Skeletal muscle tissue (tissue), 4 donors: ENCODE data around the gene COL25A1. TPM values are rescaled to one million over a fixed set of nuclear protein-coding genes. Genes with fewer than 3 reads are reported as not detected.
"Not testable (repeated sequence)": the region's sequence is repeated elsewhere in the genome, so short reads cannot be mapped to it uniquely, and the experiment has no call there.

Experiments used
- H3K27ac ChIP-seq: one replicate; pipeline ENCODE4 v1.7.0; 2013; ENCODE audit warnings: mild to moderate bottlenecking, low read depth, low read length, inconsistent platforms
- H3K27me3 ChIP-seq, 3 donors: one replicate each; pipeline ENCODE4 v1.7.0; 2013; ENCODE audit warnings: low read length in 3 of 3; ENCODE audit not compliant: control insufficient read depth in 3 of 3, insufficient read depth in 3 of 3
- H3K36me3 ChIP-seq, 3 donors: one replicate each; pipeline ENCODE4 v1.7.0; 2013; ENCODE audit warnings: low read length in 3 of 3; ENCODE audit not compliant: control insufficient read depth in 3 of 3, insufficient read depth in 3 of 3
- H3K4me1 ChIP-seq, 3 donors: one replicate each; pipeline ENCODE4 v1.7.0; 2013; ENCODE audit warnings: low read length in 3 of 3, mild to moderate bottlenecking in 3 of 3; ENCODE audit not compliant: control insufficient read depth in 3 of 3, insufficient read depth in 3 of 3
- H3K4me3 ChIP-seq, 3 donors: one replicate each; pipeline ENCODE4 v1.7.0; 2013; ENCODE audit warnings: low read length in 3 of 3
- H3K9ac ChIP-seq, 3 donors: one replicate each; pipeline ENCODE4 v1.7.0; 2013; ENCODE audit warnings: low read length in 3 of 3, mild to moderate bottlenecking in 3 of 3, moderate library complexity in 2 of 3, low read depth in 1 of 3
- H3K9me3 ChIP-seq, 3 donors: one replicate each; pipeline ENCODE4 v1.7.0; 2013; ENCODE audit warnings: low read length in 3 of 3; ENCODE audit not compliant: control insufficient read depth in 3 of 3
- total RNA-seq: library from RNA; depleted of rRNA; stranded (reverse); fragments of >200 nt; gene quantifications from one replicate; pipeline ENCODE4 v1.2.3, GENCODE V29; 2014
- donor health status: Osteomylitis.

The COL25A1 gene
- total RNA-seq, 1 donor from 2014 or later, result 3.7 TPM

DNA sequence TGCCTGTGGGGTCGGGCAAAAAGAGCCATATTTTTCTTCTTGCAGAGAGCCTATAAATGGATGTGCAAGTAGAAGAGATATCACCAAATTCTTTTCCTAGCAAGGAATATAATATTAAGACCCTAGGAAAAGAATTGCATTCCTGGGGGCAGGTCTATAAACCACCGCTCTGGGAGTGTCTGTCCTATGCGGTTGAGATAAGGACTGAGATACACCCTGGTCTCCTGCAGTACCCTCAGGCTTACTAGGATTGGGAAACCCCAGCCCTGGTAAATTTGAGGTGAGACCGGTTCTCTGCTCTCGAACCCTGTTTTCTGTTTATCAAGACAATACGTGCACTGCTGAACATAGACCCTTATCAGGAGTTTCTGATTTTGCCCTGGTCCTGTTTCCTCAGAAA, 280.8 kb downstream of the COL25A1 start:
- H3K27ac ChIP-seq, result not testable (repeated sequence)

DNA sequence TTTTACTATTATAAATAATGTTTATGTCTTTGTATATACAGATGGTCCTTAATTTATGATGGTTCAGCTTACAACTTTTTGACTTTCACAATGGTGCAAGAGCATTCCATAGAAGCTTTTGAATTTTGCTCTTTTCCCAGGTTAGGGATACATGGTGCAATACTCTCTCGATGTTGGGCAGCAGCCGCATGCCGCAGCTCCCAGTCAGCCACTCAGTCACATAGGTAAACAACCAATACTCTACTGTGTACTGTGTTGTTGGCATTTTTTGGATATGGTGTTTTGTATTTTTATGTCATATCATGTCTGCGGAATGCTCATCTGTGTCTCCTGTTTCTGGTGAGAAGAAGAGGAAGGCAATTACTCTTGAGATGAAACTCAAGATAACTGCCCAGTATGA, 281.6 kb downstream of the COL25A1 start:
- Histone ChIP-seq H3K9ac (no peak overlapping the region), H3K27me3 (no peaks in the 10 kb centered on the region)

More for the DNA sequence above, 280.8 kb downstream of the COL25A1 start:
- H3K27me3 ChIP-seq, H3K4me3 ChIP-seq, H3K36me3 ChIP-seq, H3K4me1 ChIP-seq, H3K9me3 ChIP-seq, H3K9ac ChIP-seq: not testable (repeated sequence)

DNA sequence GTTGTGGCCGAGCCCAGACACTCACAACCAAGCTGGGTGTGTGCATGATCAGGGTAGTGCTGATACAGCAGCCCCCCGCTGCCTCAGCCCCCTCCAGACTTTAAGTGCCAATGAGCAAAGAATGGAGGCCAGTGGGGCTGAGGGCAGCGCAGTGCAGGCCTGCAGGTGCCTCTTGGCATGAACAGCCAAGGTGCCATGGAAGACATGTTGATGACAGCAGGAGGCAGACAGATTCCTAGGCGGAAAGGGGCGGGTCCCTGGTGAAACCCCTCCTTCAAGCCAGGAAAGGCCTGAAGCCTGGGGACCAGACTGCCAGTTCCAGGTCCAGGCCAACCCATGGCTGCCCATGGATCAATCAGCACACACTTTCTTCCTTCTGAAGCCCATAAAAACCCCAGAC, 286.3 kb downstream of the COL25A1 start:
- H3K27me3 ChIP-seq, result no peaks in the 10 kb centered on the region
- no peak overlapping the region for H3K4me3 ChIP-seq
- H3K9ac ChIP-seq, result no peak overlapping the region
- no peaks in the 10 kb centered on the region for H3K36me3 ChIP-seq
- H3K9me3 ChIP-seq, result no peaks in the 10 kb centered on the region
- peaks cover 0 to 1% (median 0%) of the 10 kb centered on the region in 3 donors for H3K4me1 ChIP-seq
- no peak overlapping the region for H3K27ac ChIP-seq

More for the DNA sequence above, 281.6 kb downstream of the COL25A1 start:
- Histone ChIP-seq H3K9me3 (peaks cover 0 to 2% (median 0%) of the 10 kb centered on the region in 3 donors), H3K27ac (no peak overlapping the region), H3K36me3 (no peaks in the 10 kb centered on the region), H3K4me3 (no peak overlapping the region), H3K4me1 (no peaks in the 10 kb centered on the region)

DNA sequence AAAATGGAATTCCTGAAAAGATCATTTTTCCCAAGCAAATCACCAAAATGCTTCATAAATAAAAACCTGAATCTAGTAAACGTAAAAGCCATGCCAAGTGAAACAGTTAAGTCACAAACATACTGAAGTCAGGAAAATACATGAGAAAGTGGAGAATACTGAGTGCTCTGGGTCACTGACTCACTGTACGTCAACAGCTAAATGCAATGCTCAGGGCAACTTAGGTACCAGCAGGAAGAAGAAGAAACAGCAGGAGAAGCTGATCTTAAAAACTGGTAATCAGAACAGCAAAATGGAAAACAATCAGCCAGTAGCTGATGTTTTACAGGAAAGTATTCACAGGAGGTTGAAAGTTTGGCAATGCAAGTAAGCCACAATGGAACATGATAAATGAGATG, 287.0 kb downstream of the COL25A1 start:
- H3K27me3 ChIP-seq, result no peaks in the 10 kb centered on the region
- H3K27ac ChIP-seq, result no peak overlapping the region
- H3K4me1 ChIP-seq, result peaks cover 0 to 3% (median under 1%) of the 10 kb centered on the region in 3 donors
- H3K4me3 ChIP-seq, result no peak overlapping the region
- H3K36me3 ChIP-seq, result no peaks in the 10 kb centered on the region
- H3K9me3 ChIP-seq, result no peaks in the 10 kb centered on the region
- H3K9ac ChIP-seq, result no peak overlapping the region

DNA sequence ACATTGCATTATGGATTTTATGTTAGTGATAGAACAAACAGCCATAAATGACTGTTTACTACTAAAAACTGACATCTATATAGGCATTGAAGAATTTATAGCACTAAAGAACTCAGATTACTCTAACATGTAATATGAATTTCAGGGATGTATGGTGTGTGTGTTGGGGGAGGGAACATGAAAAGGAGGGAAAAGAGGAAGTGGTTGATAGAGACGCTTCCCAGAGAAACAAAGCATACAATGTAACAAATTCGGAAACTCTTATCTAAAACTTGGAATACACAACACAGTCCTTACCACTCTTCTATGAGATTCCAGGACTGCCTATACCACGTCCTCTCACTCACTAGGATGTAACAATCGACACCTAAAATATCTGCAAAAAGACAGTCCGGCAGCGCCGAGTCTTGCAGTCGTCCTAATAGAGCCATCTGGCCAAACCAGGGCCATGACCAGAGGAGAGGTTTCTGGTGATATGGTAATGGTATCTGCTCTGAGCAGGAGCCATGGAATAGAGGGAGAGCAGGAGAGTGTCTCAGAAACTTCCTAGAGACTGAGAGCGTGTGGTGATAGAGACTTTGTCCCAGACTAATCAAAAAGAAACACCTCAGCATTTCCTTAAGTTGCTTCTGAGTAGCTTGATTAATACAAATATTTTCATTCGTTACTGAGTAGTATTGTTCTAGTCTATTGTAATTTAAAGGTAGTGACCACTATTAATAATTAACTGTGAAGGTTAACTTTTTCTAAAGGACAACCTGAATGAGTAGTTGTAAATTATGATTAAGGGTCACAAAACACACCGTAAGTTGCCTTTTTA, 287.7 kb downstream of the COL25A1 start:
- H3K9me3 ChIP-seq, result no peaks in the 10 kb centered on the region
- no peaks in the 10 kb centered on the region for H3K36me3 ChIP-seq
- no peak overlapping the region for H3K4me3 ChIP-seq
- H3K4me1 ChIP-seq, result peaks cover 0 to 5% (median 3%) of the 10 kb centered on the region in 3 donors
- H3K27me3 ChIP-seq, result no peaks in the 10 kb centered on the region
- H3K27ac ChIP-seq, result no peak overlapping the region
- H3K9ac ChIP-seq, result no peak overlapping the region

DNA sequence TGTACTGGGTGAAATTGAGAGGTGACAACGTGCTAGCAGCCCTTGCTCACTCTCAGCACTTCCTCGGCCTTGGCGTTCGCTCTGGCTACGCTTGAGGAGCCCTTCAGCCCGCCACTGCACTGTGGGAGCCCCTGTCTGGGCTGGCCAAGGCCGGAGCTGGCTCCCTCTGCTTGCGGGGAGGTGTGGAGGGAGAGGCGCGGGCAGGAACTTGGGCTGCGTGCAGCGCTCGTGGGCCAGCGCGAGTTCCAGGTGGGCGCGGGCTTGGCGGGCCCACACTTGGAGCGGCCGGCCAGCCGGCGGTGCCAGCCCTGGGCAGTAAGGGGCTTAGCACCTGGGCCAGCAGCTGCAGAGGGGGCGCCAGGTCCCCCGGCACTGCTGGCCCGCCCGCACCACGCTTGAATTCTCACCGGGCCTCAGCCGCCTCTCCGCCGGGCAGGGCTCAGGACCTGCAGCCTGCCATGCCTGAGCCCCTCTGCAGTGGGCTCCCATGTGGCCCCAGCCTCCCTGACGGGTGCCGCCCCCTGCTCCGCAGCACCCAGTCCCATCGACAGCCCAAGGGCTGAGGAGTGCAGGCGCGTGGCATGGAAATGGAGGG, 290.1 kb downstream of the COL25A1 start:
- Histone ChIP-seq H3K27me3 (no peaks in the 10 kb centered on the region), H3K9me3 (no peaks in the 10 kb centered on the region), H3K36me3 (no peaks in the 10 kb centered on the region), H3K27ac (no peak overlapping the region), H3K4me3 (no peak overlapping the region), H3K4me1 (peaks cover 0 to 5% (median 3%) of the 10 kb centered on the region in 3 donors), H3K9ac (no peak overlapping the region)

DNA sequence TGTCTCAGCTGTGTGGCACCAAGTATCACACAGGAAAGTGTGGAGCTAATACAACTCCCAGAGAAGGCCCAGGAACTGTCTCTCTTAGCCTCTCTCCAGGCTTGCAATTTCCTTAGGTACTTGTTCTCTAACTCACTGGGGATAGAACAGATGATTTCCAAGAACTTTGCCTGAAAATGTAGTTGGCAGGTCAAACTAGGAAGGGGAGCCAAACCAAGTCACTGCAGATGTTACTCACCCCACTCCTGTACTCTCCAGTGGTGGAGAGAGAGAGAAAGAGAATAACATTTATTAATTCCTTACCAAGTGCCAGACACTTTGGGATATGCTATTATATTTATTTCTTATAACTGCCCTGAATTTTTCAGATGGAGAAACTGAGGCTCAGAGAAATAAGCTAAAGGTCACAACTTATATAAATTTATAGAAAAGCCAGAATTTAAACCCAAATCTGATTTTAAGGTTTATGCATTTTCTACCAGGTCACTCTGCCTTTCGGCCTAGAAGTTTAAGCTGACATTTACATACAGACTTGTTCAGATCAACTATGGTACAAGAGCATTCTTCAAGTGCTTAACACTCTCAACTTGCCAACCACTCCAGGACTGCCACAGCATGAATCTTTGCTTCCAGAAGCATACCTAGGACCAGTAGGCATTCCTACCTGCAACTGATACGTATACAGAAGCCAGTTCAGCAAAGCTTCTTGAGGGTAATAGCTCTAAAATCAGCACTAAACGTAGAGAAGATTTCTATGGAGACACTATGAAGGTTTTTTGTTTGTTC, 291.0 kb downstream of the COL25A1 start:
- H3K27ac ChIP-seq, result no peak overlapping the region
- H3K36me3 ChIP-seq, result no peaks in the 10 kb centered on the region
- H3K4me1 ChIP-seq, result peaks cover 0 to 5% (median 3%) of the 10 kb centered on the region in 3 donors
- H3K4me3 ChIP-seq, result no peak overlapping the region
- H3K9me3 ChIP-seq, result no peaks in the 10 kb centered on the region
- no peak overlapping the region for H3K9ac ChIP-seq
- no peaks in the 10 kb centered on the region for H3K27me3 ChIP-seq

DNA sequence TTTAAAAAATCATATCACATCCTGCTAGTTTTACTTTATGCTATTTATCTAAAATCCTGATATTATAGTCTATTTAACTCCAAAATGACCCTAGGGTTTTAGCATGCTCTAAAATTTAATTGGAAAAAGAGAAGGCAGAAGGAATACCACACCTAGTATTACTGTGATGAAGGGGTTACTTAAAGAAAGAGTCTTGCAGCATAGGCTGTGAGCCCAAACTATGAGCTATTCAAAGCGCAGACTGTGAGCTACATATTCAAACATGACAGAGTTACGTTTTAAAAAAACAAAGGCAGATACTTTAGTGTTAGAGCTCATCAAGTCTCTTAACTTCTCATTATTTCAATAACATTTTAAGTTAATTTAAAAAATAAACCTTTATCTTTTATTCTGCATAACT, 291.9 kb downstream of the COL25A1 start:
- Histone ChIP-seq H3K4me3 (no peak overlapping the region), H3K27me3 (no peaks in the 10 kb centered on the region), H3K9me3 (no peaks in the 10 kb centered on the region), H3K36me3 (no peaks in the 10 kb centered on the region), H3K9ac (peak overlapping the region in 1 of 3 donors; percentile 15), H3K27ac (no peak overlapping the region), H3K4me1 (peaks cover 0 to 5% (median 3%) of the 10 kb centered on the region in 3 donors)

DNA sequence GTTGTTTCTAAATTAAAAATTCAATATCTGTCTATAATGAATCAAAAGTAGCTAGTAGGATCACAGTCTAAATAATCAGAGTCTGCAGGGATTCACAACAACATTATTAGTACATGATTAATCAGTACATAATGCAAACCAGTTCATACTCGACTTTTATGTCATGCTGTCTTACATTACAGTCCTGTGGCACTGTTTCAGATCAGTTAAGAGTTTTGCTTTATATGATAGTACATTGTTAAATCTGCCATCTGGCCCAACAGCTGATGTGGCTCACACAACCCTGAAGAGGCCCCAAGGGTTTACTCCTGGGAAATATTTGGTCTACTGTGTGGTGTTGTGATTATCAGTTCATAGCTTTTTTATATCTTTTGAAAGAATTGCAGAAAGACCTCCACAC, 292.5 kb downstream of the COL25A1 start:
- Histone ChIP-seq H3K4me1 (peaks cover 0 to 5% (median 3%) of the 10 kb centered on the region in 3 donors), H3K27me3 (no peaks in the 10 kb centered on the region), H3K9me3 (no peaks in the 10 kb centered on the region), H3K4me3 (no peak overlapping the region), H3K27ac (no peak overlapping the region), H3K36me3 (no peaks in the 10 kb centered on the region), H3K9ac (no peak overlapping the region)

DNA sequence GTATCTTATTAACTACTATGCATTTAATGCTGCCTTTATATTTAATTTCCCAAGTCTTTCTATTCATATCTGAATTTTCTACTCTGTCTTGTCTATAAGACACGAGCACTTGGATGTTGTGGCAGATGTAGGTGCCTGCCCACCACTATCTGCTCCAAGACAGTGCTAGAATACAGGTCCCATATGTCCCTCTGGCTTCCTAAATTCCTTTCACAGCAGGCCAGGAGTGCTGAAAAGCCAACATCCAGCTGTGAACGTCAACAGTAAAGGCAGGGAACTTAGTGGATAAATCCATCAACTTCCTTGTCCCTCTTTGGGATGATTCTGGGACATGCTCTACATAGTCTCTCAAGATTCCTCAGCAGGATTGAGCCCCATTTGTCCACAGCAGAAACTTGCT, 294.5 kb downstream of the COL25A1 start:
- no peaks in the 10 kb centered on the region for H3K36me3 ChIP-seq
- H3K27ac ChIP-seq, result no peak overlapping the region
- no peaks in the 10 kb centered on the region for H3K27me3 ChIP-seq
- no peak overlapping the region for H3K9ac ChIP-seq
- no peak overlapping the region for H3K4me3 ChIP-seq
- H3K9me3 ChIP-seq, result no peaks in the 10 kb centered on the region
- peaks cover 0 to 5% (median 3%) of the 10 kb centered on the region in 3 donors for H3K4me1 ChIP-seq
